HepG2 (cell line): Measurements from ENCODE around the gene INPP5K. TPM values are rescaled to one million over a fixed set of nuclear protein-coding genes. Genes with fewer than 3 reads are reported as not detected.

Source experiments
- FOXA1 ChIP-seq, 2 experiments: fragments of 450-650 bp in 1 of 2; sonication (generic) in 1 of 2; formaldehyde crosslinking in 1 of 2; IDR thresholded peaks; 2 replicates each; pipeline versions ENCODE4 v1.4.0 to v1.6.1; 2016 to 2020; ENCODE audit warnings: missing genetic modification reagents in 1 of 2
- GTF3A ChIP-seq: sonication (generic); formaldehyde crosslinking; conservative IDR thresholded peaks from 2 replicates; pipeline ENCODE4 v1.4.0; 2020; ENCODE audit warnings: mild to moderate bottlenecking, missing genetic modification reagents
- KDM2A ChIP-seq: sonication (generic); formaldehyde crosslinking; IDR thresholded peaks from 2 replicates; pipeline ENCODE4 v1.4.0; 2020; ENCODE audit warnings: low read depth, missing genetic modification reagents, borderline replicate concordance
- NR2F1 ChIP-seq, 2 experiments: fragments of 450-650 bp in 1 of 2; formaldehyde crosslinking in 1 of 2; IDR thresholded peaks; 2 replicates each; pipeline versions ENCODE4 v1.5.0 to v1.6.1; 2016 to 2020; ENCODE audit warnings: mild to moderate bottlenecking in 1 of 2, missing compliant biosample characterization in 1 of 2, missing genetic modification reagents in 1 of 2, moderate library complexity in 1 of 2
- PHB2 ChIP-seq: fragments of 450-650 bp; IDR thresholded peaks from 2 replicates; pipeline ENCODE4 v1.6.1; 2018; ENCODE audit not compliant: partially characterized antibody
- TARDBP ChIP-seq: sonication (generic); formaldehyde crosslinking; IDR thresholded peaks from 2 replicates; pipeline ENCODE4 v1.8.0; 2022; ENCODE audit warnings: mild to moderate bottlenecking, missing genetic modification reagents
- THYN1 ChIP-seq: sonication (generic); formaldehyde crosslinking; IDR thresholded peaks from 2 replicates; pipeline ENCODE4 v1.8.1; 2023; ENCODE audit warnings: low read depth, mild to moderate bottlenecking, moderate library complexity, missing genetic modification reagents, borderline replicate concordance
- UBTF ChIP-seq: sonication (generic); formaldehyde crosslinking; IDR thresholded peaks from 2 replicates; pipeline ENCODE4 v1.4.0; 2020; ENCODE audit warnings: mild to moderate bottlenecking, missing genetic modification reagents
- ZFP36L1 ChIP-seq: sonication (generic); formaldehyde crosslinking; IDR thresholded peaks from 2 replicates; pipeline ENCODE4 v1.8.0; 2022; ENCODE audit warnings: mild to moderate bottlenecking, missing genetic modification reagents, moderate library complexity
- ZNF124 ChIP-seq: sonication (generic); formaldehyde crosslinking; IDR thresholded peaks from 2 replicates; pipeline ENCODE4 v1.4.0; 2020; ENCODE audit warnings: missing genetic modification reagents
- ZNF138 ChIP-seq: sonication (generic); formaldehyde crosslinking; IDR thresholded peaks from 2 replicates; pipeline ENCODE4 v1.5.0; 2020; ENCODE audit warnings: mild to moderate bottlenecking, low read depth, missing genetic modification reagents
- ZNF296 ChIP-seq: sonication (generic); formaldehyde crosslinking; conservative IDR thresholded peaks from 2 replicates; pipeline ENCODE4 v1.5.0; 2020; ENCODE audit warnings: mild to moderate bottlenecking, missing genetic modification reagents
- ZNF34 ChIP-seq: sonication (generic); formaldehyde crosslinking; IDR thresholded peaks from 2 replicates; pipeline ENCODE4 v1.4.0; 2020; ENCODE audit warnings: mild to moderate bottlenecking, missing genetic modification reagents, borderline replicate concordance
- ZNF354B ChIP-seq: sonication (generic); formaldehyde crosslinking; IDR thresholded peaks from 2 replicates; pipeline ENCODE4 v1.8.0; 2022; ENCODE audit warnings: mild to moderate bottlenecking, missing genetic modification reagents
- ZNF558 ChIP-seq: sonication (generic); formaldehyde crosslinking; IDR thresholded peaks from 2 replicates; pipeline ENCODE4 v1.9.0; 2022; ENCODE audit warnings: mild to moderate bottlenecking, missing genetic modification reagents, borderline replicate concordance
- ZNF83 ChIP-seq: sonication (generic); formaldehyde crosslinking; IDR thresholded peaks from 2 replicates; pipeline ENCODE4 v1.4.0; 2020; ENCODE audit warnings: missing genetic modification reagents, mild to moderate bottlenecking, borderline replicate concordance
- polyA plus RNA-seq, 8 experiments: library from polyadenylated mRNA; depleted of rRNA in 3 of 8; stranded (reverse) in 7 of 8; unstranded in 1 of 8; fragments of >200 nt; fragmentation: Illumina TruSeq in 4 of 8; extraction: Trizol in 4 of 8; gene quantifications; 2 replicates each; pipeline versions ENCODE4 v1.2.1 to v1.2.3, GENCODE V29; 2011 to 2016; ENCODE audit warnings: low read depth in 4 of 8, missing spikeins in 1 of 8, mixed read lengths in 1 of 8; ENCODE audit not compliant: insufficient read depth in 1 of 8
- total RNA-seq, 5 experiments: library from RNA; depleted of rRNA; stranded (reverse); fragments of >200 nt; fragmentation: Illumina TruSeq; extraction: Trizol; gene quantifications; 2 replicates each; pipeline ENCODE4 v1.2.3, GENCODE V29; 2016; ENCODE audit warnings: low read depth in 1 of 5
- TF ChIP-seq, protein P1 (sequence below): sonication (generic); formaldehyde crosslinking; IDR thresholded peaks from 2 replicates; pipeline ENCODE4 v1.4.0; 2020; ENCODE audit warnings: low read depth, missing genetic modification reagents
- TF ChIP-seq, protein P2 (sequence below): sonication (generic); formaldehyde crosslinking; IDR thresholded peaks from 2 replicates; pipeline ENCODE4 v1.5.0; 2020; ENCODE audit warnings: mild to moderate bottlenecking, missing genetic modification reagents, borderline replicate concordance
- TF ChIP-seq, protein P3 (sequence below), 2 experiments: sonication (generic) in 1 of 2; formaldehyde crosslinking in 1 of 2; IDR thresholded peaks; 2 replicates each; pipeline versions ENCODE4 v1.4.0 to v1.6.1; 2018 to 2020; ENCODE audit warnings: missing genetic modification reagents in 2 of 2, borderline replicate concordance in 1 of 2, low read depth in 1 of 2, mild to moderate bottlenecking in 1 of 2, missing biosample characterization in 1 of 2

INPP5K gene
- total and polyA plus RNA-seq, 2 of the 13 experiments (the other 11 are each of a cell fraction or from before 2014, with no cell fraction given), result 4.8 to 9.6 TPM

GRCh38 chr17:1455291-1455796 lies 61.1 kb downstream of the INPP5K start (continued):
- TF ChIP-seq, protein P1, sequence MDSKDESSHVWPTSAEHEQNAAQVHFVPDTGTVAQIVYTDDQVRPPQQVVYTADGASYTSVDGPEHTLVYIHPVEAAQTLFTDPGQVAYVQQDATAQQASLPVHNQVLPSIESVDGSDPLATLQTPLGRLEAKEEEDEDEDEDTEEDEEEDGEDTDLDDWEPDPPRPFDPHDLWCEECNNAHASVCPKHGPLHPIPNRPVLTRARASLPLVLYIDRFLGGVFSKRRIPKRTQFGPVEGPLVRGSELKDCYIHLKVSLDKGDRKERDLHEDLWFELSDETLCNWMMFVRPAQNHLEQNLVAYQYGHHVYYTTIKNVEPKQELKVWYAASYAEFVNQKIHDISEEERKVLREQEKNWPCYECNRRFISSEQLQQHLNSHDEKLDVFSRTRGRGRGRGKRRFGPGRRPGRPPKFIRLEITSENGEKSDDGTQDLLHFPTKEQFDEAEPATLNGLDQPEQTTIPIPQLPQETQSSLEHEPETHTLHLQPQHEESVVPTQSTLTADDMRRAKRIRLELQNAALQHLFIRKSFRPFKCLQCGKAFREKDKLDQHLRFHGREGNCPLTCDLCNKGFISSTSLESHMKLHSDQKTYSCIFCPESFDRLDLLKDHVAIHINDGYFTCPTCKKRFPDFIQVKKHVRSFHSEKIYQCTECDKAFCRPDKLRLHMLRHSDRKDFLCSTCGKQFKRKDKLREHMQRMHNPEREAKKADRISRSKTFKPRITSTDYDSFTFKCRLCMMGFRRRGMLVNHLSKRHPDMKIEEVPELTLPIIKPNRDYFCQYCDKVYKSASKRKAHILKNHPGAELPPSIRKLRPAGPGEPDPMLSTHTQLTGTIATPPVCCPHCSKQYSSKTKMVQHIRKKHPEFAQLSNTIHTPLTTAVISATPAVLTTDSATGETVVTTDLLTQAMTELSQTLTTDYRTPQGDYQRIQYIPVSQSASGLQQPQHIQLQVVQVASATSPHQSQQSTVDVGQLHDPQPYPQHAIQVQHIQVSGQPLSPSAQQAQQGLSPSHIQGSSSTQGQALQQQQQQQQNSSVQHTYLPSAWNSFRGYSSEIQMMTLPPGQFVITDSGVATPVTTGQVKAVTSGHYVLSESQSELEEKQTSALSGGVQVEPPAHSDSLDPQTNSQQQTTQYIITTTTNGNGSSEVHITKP (CRISPR knock-in tag), result no peak
- TF ChIP-seq ZNF354B (no peak), GTF3A (CRISPR knock-in tag) (no peak), PHB2 (no peak), UBTF (CRISPR knock-in tag) (peak; percentile 81; the same call in 1 of the 2 replicates), NR2F1 (CRISPR knock-in tag; IDR thresholded peaks at IDR 0.05) (no peak), ZNF34 (CRISPR knock-in tag) (no peak), ZNF124 (no peak), ZNF83 (no peak), ZNF138 (CRISPR knock-in tag) (peak; percentile 27; the same call in 1 of the 2 replicates), ZNF558 (CRISPR knock-in tag) (peak; percentile 48; the same call in 1 of the 2 replicates), TARDBP (no peak), FOXA1 (IDR thresholded peaks at IDR 0.05) (no peak), FOXA1 (CRISPR knock-in tag; IDR thresholded peaks at IDR 0.05) (no peak), THYN1 (CRISPR knock-in tag) (no peak), ZNF296 (CRISPR knock-in tag) (no peak), ZFP36L1 (CRISPR knock-in tag) (0 out of 2 replicates have a peak, but pooled peaks have one; percentile 13), KDM2A (CRISPR knock-in tag) (peak; percentile 50; the same call in 1 of the 2 replicates)
- TF ChIP-seq, protein P2, sequence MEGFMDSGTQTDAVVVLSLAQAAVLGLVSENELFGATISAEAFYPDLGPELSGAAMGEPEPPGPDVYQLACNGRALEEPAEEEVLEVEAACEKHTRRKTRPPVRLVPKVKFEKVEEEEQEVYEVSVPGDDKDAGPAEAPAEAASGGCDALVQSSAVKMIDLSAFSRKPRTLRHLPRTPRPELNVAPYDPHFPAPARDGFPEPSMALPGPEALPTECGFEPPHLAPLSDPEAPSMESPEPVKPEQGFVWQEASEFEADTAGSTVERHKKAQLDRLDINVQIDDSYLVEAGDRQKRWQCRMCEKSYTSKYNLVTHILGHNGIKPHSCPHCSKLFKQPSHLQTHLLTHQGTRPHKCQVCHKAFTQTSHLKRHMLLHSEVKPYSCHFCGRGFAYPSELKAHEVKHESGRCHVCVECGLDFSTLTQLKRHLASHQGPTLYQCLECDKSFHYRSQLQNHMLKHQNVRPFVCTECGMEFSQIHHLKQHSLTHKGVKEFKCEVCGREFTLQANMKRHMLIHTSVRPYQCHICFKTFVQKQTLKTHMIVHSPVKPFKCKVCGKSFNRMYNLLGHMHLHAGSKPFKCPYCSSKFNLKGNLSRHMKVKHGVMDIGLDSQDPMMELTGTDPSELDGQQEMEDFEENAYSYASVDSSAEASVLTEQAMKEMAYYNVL (CRISPR knock-in tag), result peak; percentile 40; the same call in 1 of the 2 replicates
- TF ChIP-seq, protein P3, sequence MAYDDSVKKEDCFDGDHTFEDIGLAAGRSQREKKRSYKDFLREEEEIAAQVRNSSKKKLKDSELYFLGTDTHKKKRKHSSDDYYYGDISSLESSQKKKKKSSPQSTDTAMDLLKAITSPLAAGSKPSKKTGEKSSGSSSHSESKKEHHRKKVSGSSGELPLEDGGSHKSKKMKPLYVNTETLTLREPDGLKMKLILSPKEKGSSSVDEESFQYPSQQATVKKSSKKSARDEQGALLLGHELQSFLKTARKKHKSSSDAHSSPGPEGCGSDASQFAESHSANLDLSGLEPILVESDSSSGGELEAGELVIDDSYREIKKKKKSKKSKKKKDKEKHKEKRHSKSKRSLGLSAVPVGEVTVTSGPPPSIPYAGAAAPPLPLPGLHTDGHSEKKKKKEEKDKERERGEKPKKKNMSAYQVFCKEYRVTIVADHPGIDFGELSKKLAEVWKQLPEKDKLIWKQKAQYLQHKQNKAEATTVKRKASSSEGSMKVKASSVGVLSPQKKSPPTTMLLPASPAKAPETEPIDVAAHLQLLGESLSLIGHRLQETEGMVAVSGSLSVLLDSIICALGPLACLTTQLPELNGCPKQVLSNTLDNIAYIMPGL (CRISPR knock-in tag; IDR thresholded peaks at IDR 0.05; ENCODE audit: borderline replicate concordance in 1 of 2, low read depth in 1 of 2), result peak in 1 of 2 experiments; percentile 27; a peak in 2 of 4 replicates
